Endothelial cell of umbilical vein (primary cell): ENCODE data around the gene TTC29.
"Not testable (repeated sequence)": the region's sequence is repeated elsewhere in the genome, so short reads cannot be mapped to it uniquely, and the experiment has no call there.

Experiments used
- CTCF ChIP-seq, 2 donors: IDR thresholded peaks; 1 replicate in 1 of 2; 2 replicates in 1 of 2; pipeline ENCODE4 v1.5.1; 2011; ENCODE audit warnings: low read length in 2 of 2, mild to moderate bottlenecking in 2 of 2, moderate library complexity in 2 of 2, control low read depth in 1 of 2, inconsistent platforms in 1 of 2, low read depth in 1 of 2; ENCODE audit not compliant: insufficient read depth in 1 of 2; ENCODE audit errors: extremely low read depth in 1 of 2
- EZH2 ChIP-seq: IDR thresholded peaks from 2 replicates; pipeline ENCODE4 v1.6.1; 2012; ENCODE audit warnings: borderline replicate concordance, low read depth, mild to moderate bottlenecking, moderate library complexity, low read length, inconsistent platforms; ENCODE audit not compliant: severe bottlenecking
- FOS ChIP-seq: IDR thresholded peaks from 2 replicates; pipeline ENCODE4 v1.6.1; 2011; ENCODE audit warnings: mild to moderate bottlenecking, low read length, moderate library complexity, borderline replicate concordance; ENCODE audit not compliant: insufficient read depth
- JUN ChIP-seq: IDR thresholded peaks from 2 replicates; pipeline ENCODE4 v1.6.1; 2011; ENCODE audit warnings: borderline replicate concordance, low read depth; ENCODE audit not compliant: insufficient read length, insufficient read depth
- MAX ChIP-seq: IDR thresholded peaks from 2 replicates; pipeline ENCODE4 v1.6.1; 2011; ENCODE audit not compliant: insufficient read depth, insufficient read length
- MYC ChIP-seq: IDR thresholded peaks from one replicate; pipeline ENCODE4 v1.6.1; 2011; ENCODE audit warnings: mild to moderate bottlenecking, low read depth, low read length
- POLR2A ChIP-seq: IDR thresholded peaks from 2 replicates; pipeline ENCODE4 v1.6.1; 2012; ENCODE audit warnings: low read depth, mild to moderate bottlenecking, control low read depth, low read length
- POLR2AphosphoS5 ChIP-seq: IDR thresholded peaks from 2 replicates; pipeline ENCODE4 v1.6.1; 2012; ENCODE audit warnings: low read depth, mild to moderate bottlenecking, control low read depth, low read length, moderate library complexity; ENCODE audit not compliant: insufficient read depth

GRCh38 chr4:146663968-146664311 lies 281.7 kb downstream of the TTC29 start:
- not testable (repeated sequence) for TF ChIP-seq CTCF (IDR thresholded peaks at IDR 0.05; ENCODE audit: extremely low read depth in 1 of 2, insufficient read depth in 1 of 2, low read depth in 1 of 2, low read length in 2 of 2); FOS; POLR2A; EZH2; POLR2AphosphoS5; MAX; MYC; JUN
